HepG2 (cell line): Measurements from ENCODE around the gene PMS1. TPM values are rescaled to one million over a fixed set of nuclear protein-coding genes. Genes with fewer than 3 reads are reported as not detected.
A peak's percentile ranks its signal among the peaks of the same experiment; 100 is the strongest.

ENCODE experiments used
- ARNT2 ChIP-seq: sonication (generic); formaldehyde crosslinking; IDR thresholded peaks from 2 replicates; pipeline ENCODE4 v1.8.0; 2022; ENCODE audit warnings: mild to moderate bottlenecking, low read depth, missing genetic modification reagents, moderate library complexity
- CHD2 ChIP-seq: IDR thresholded peaks from 2 replicates; pipeline ENCODE4 v1.6.1; 2011; ENCODE audit warnings: low read depth, low read length, improper control_type of control experiment
- CREM ChIP-seq, 2 experiments: sonication (generic) in 1 of 2; formaldehyde crosslinking in 1 of 2; IDR thresholded peaks; 2 replicates each; pipeline versions ENCODE4 v1.4.0 to v1.6.1; 2016 to 2020; ENCODE audit warnings: antibody characterized with exemption in 1 of 2, mild to moderate bottlenecking in 1 of 2, missing genetic modification reagents in 1 of 2
- E2F2 ChIP-seq: sonication (generic); formaldehyde crosslinking; IDR thresholded peaks from 2 replicates; pipeline ENCODE4 v1.4.0; 2020; ENCODE audit warnings: missing genetic modification reagents, borderline replicate concordance
- FOXP4 ChIP-seq: sonication (generic); formaldehyde crosslinking; IDR thresholded peaks from 2 replicates; pipeline ENCODE4 v1.4.0; 2020; ENCODE audit warnings: missing genetic modification reagents
- SPEN ChIP-seq: sonication (generic); formaldehyde crosslinking; IDR thresholded peaks from 2 replicates; pipeline ENCODE4 v1.5.1; 2020; ENCODE audit warnings: low read depth, mild to moderate bottlenecking, missing genetic modification reagents
- TOPORS ChIP-seq: sonication (generic); formaldehyde crosslinking; IDR thresholded peaks from 2 replicates; pipeline ENCODE4 v1.8.0; 2023; ENCODE audit warnings: mild to moderate bottlenecking, missing genetic modification reagents
- ZBTB14 ChIP-seq: sonication (generic); formaldehyde crosslinking; IDR thresholded peaks from 2 replicates; pipeline ENCODE4 v1.4.0; 2020; ENCODE audit warnings: missing genetic modification reagents
- ZBTB33 ChIP-seq: sonication (generic); formaldehyde crosslinking; IDR thresholded peaks from 2 replicates; pipeline ENCODE4 v1.4.0; 2020; ENCODE audit warnings: missing genetic modification reagents
- ZFX ChIP-seq: sonication (generic); formaldehyde crosslinking; IDR thresholded peaks from 2 replicates; pipeline ENCODE4 v1.4.0; 2020; ENCODE audit warnings: mild to moderate bottlenecking, low read depth, missing genetic modification reagents, moderate library complexity
- ZUFSP ChIP-seq: sonication (generic); formaldehyde crosslinking; IDR thresholded peaks from 2 replicates; pipeline ENCODE4 v1.9.0; 2021; ENCODE audit warnings: missing genetic modification reagents, mild to moderate bottlenecking, borderline replicate concordance
- polyA plus RNA-seq, 8 experiments: library from polyadenylated mRNA; depleted of rRNA in 3 of 8; stranded (reverse) in 7 of 8; unstranded in 1 of 8; fragments of >200 nt; fragmentation: Illumina TruSeq in 4 of 8; extraction: Trizol in 4 of 8; gene quantifications; 2 replicates each; pipeline versions ENCODE4 v1.2.1 to v1.2.3, GENCODE V29; 2011 to 2016; ENCODE audit warnings: low read depth in 4 of 8, missing spikeins in 1 of 8, mixed read lengths in 1 of 8; ENCODE audit not compliant: insufficient read depth in 1 of 8
- total RNA-seq, 5 experiments: library from RNA; depleted of rRNA; stranded (reverse); fragments of >200 nt; fragmentation: Illumina TruSeq; extraction: Trizol; gene quantifications; 2 replicates each; pipeline ENCODE4 v1.2.3, GENCODE V29; 2016; ENCODE audit warnings: low read depth in 1 of 5
- TF ChIP-seq, protein P1 (sequence below): sonication (generic); formaldehyde crosslinking; IDR thresholded peaks from 2 replicates; pipeline ENCODE4 v1.4.0; 2020; ENCODE audit warnings: mild to moderate bottlenecking, missing genetic modification reagents
- TF ChIP-seq, protein P2 (sequence below): sonication (generic); formaldehyde crosslinking; IDR thresholded peaks from 2 replicates; pipeline ENCODE4 v1.4.0; 2020; ENCODE audit warnings: missing genetic modification reagents

Gene PMS1
- total and polyA plus RNA-seq, 2 of the 13 experiments (the other 11 are each of a cell fraction or from before 2014, with no cell fraction given), result 14.6 to 39.9 TPM

- TF ChIP-seq ZBTB33 (peak; percentile 36; the same call in 1 of the 2 replicates), TOPORS (CRISPR knock-in tag) (peak; percentile 95; the same call in 1 of the 2 replicates), CHD2 (no peak), ZFX (peak; percentile 92), FOXP4 (0 out of 2 replicates have a peak, but pooled peaks have one; percentile 40), ZBTB14 (CRISPR knock-in tag) (no peak; the same call in 1 of the 2 replicates), SPEN (CRISPR knock-in tag) (peak; percentile 83), ARNT2 (peak; percentile 85; the same call in 1 of the 2 replicates), ZUFSP (no peak), CREM (IDR thresholded peaks at IDR 0.05) (peak; percentile 97), CREM (CRISPR knock-in tag; IDR thresholded peaks at IDR 0.05) (no peak), E2F2 (CRISPR knock-in tag) (no peak)
- TF ChIP-seq, protein P1, sequence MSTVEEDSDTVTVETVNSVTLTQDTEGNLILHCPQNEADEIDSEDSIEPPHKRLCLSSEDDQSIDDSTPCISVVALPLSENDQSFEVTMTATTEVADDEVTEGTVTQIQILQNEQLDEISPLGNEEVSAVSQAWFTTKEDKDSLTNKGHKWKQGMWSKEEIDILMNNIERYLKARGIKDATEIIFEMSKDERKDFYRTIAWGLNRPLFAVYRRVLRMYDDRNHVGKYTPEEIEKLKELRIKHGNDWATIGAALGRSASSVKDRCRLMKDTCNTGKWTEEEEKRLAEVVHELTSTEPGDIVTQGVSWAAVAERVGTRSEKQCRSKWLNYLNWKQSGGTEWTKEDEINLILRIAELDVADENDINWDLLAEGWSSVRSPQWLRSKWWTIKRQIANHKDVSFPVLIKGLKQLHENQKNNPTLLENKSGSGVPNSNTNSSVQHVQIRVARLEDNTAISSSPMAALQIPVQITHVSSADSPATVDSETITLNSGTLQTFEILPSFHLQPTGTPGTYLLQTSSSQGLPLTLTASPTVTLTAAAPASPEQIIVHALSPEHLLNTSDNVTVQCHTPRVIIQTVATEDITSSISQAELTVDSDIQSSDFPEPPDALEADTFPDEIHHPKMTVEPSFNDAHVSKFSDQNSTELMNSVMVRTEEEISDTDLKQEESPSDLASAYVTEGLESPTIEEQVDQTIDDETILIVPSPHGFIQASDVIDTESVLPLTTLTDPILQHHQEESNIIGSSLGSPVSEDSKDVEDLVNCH (CRISPR knock-in tag), result no peak
- TF ChIP-seq, protein P2, sequence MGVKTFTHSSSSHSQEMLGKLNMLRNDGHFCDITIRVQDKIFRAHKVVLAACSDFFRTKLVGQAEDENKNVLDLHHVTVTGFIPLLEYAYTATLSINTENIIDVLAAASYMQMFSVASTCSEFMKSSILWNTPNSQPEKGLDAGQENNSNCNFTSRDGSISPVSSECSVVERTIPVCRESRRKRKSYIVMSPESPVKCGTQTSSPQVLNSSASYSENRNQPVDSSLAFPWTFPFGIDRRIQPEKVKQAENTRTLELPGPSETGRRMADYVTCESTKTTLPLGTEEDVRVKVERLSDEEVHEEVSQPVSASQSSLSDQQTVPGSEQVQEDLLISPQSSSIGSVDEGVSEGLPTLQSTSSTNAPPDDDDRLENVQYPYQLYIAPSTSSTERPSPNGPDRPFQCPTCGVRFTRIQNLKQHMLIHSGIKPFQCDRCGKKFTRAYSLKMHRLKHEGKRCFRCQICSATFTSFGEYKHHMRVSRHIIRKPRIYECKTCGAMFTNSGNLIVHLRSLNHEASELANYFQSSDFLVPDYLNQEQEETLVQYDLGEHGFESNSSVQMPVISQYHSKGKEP (CRISPR knock-in tag), result no peak
Measured at GRCh38 chr2:189762551-189763298, 21.5 kb upstream of the PMS1 start, which contains the start of gene OSGEPL1 (continued).
